Measurements from ENCODE around the gene PDGFA. TPM values are rescaled to one million over a fixed set of nuclear protein-coding genes. Genes with fewer than 3 reads are reported as not detected.

The PDGFA gene
- polyA plus RNA-seq, 1 donor from 2014 or later, result not detected

DNA sequence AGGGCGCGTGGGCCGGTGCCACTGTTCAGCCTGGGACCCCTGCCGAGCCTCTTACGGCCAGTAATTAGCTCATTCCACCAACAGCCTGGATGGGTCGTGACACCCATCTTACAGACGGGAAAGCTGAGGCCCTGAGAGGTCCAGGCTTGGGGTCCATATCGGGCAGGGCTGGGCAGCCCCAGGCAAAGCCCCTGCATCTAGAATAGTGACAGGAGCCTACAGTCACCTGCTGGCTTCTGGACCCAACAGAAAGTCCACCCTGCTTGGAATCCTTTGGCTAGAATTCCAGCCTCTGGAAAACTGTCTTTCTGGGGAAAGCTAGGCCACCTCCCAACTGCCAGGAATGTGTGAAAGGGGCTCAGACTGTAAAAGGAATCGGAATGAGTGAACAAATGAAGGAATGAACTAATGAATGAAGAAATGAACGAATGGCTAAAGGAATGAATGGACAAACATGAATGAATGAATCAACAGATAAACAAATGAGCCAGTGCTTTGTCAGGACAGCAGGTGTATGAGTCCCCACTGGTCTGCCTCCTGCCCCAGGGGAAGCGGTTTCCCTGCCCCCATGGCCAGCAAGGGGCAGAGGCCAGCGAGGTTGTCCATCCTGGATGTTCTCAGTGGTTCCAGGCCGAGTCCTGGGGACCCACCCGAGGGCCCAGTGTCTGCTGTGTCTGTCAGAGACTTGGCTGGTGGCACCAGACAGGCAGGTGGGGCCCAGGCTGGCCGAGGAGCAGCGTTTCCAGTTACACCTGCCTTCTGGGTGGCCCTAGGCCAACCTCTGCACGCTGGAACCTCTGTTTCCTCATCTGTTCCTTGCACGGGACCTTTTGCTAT lies 24.1 kb upstream of the PDGFA start:
- H3K27me3 Mint-ChIP-seq, result peaks cover 5% of the 10 kb centered on the region
- H3K9me3 Mint-ChIP-seq, result peaks cover 0 to 3% (median 0%) of the 10 kb centered on the region in 3 donors
- no peak overlapping the region for H3K4me3 Mint-ChIP-seq
- H3K4me1 Mint-ChIP-seq, result peaks cover 0 to 1% (median 0%) of the 10 kb centered on the region in 3 donors
- peaks cover 2% of the 10 kb centered on the region for H3K36me3 Mint-ChIP-seq
- no peak overlapping the region for H3K27ac Mint-ChIP-seq

GRCh38 chr7:542713-543500 lies 23.3 kb upstream of the PDGFA start:
- Mint-ChIP-seq H3K4me1 (peaks cover 0 to 1% (median 0%) of the 10 kb centered on the region in 3 donors), H3K4me3 (no peak overlapping the region), H3K9me3 (peaks cover 0 to 3% (median 0%) of the 10 kb centered on the region in 3 donors), H3K36me3 (peaks cover 2% of the 10 kb centered on the region), H3K27ac (peak overlapping the region in 1 of 3 donors; percentile 90), H3K27me3 (peaks cover 5% of the 10 kb centered on the region)

- peaks cover 0 to 3% (median 0%) of the 10 kb centered on the region in 3 donors for H3K9me3 Mint-ChIP-seq
- peaks cover 2% of the 10 kb centered on the region for H3K36me3 Mint-ChIP-seq
- peaks cover 5% of the 10 kb centered on the region for H3K27me3 Mint-ChIP-seq
- H3K4me3 Mint-ChIP-seq, result no peak overlapping the region
- peaks cover 0 to 1% (median 0%) of the 10 kb centered on the region in 3 donors for H3K4me1 Mint-ChIP-seq
- no peak overlapping the region for H3K27ac Mint-ChIP-seq
Observed at GRCh38 chr7:542131-542712, 22.6 kb upstream of the PDGFA start.

DNA sequence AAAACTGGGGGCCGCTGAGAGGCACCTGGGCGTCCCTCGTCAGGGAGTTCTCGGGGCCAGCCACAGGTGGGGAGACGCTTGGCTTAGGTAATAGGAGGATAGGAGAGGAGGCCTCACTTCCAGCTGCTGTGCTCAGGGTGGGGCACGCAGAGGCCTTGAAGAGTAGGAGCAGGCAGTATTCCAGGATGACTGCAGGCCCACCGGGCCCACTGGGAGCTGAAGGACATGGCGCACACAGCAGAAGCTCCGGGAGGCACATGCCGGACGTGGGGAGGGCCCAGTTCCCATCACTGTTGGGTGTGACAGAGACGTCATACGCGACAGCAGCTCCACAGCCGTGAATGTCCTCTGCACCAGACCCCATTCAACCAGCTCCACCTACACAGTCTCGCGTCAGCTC lies 22.0 kb upstream of the PDGFA start:
- H3K4me3 Mint-ChIP-seq, result peak overlapping the region in 1 of 4 donors; percentile 43
- H3K9me3 Mint-ChIP-seq, result peaks cover 0 to 3% (median 0%) of the 10 kb centered on the region in 3 donors
- peaks cover 1% of the 10 kb centered on the region for H3K36me3 Mint-ChIP-seq
- no peak overlapping the region for H3K27ac Mint-ChIP-seq
- peaks cover 0 to 1% (median 0%) of the 10 kb centered on the region in 3 donors for H3K4me1 Mint-ChIP-seq
- H3K27me3 Mint-ChIP-seq, result peaks cover 5% of the 10 kb centered on the region

DNA sequence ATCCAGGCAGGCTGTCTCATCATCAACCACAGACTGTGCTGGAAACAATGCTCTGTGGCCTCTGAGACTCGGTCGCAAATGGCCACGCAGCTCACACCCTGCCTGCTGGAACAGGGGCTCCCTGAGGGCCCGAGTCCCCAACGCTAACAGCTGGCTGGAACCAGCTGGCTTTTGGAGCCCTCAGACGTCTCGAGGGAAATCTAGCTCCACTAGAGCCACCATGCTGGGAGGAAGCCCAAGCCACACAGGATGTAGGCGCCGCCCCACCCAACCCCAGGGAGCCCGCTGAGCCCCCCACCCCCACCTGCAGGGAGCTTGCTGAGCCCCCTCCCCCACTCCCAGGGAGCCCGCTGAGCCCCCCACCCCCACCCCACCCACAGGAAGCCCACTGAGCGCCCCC lies 21.4 kb upstream of the PDGFA start:
- Mint-ChIP-seq H3K4me1 (peaks cover 0 to 1% (median 0%) of the 10 kb centered on the region in 3 donors), H3K4me3 (no peak overlapping the region), H3K9me3 (peaks cover 0 to 3% (median 0%) of the 10 kb centered on the region in 3 donors), H3K27me3 (peaks cover 5% of the 10 kb centered on the region), H3K27ac (no peak overlapping the region), H3K36me3 (no peaks in the 10 kb centered on the region)

- peaks cover 0 to 3% (median 0%) of the 10 kb centered on the region in 3 donors for H3K9me3 Mint-ChIP-seq
- peaks cover 5% of the 10 kb centered on the region for H3K27me3 Mint-ChIP-seq
- peaks cover 0 to 1% (median 0%) of the 10 kb centered on the region in 3 donors for H3K4me1 Mint-ChIP-seq
- no peak overlapping the region for H3K27ac Mint-ChIP-seq
- H3K4me3 Mint-ChIP-seq, result no peak overlapping the region
- H3K36me3 Mint-ChIP-seq, result no peaks in the 10 kb centered on the region
Observed at GRCh38 chr7:540579-540978, 20.9 kb upstream of the PDGFA start.

- no peaks in the 10 kb centered on the region for H3K9me3 Mint-ChIP-seq
- H3K27ac Mint-ChIP-seq, result no peak overlapping the region
- H3K36me3 Mint-ChIP-seq, result no peaks in the 10 kb centered on the region
- peaks cover 5% of the 10 kb centered on the region for H3K27me3 Mint-ChIP-seq
- H3K4me1 Mint-ChIP-seq, result peaks cover 0 to 1% (median 0%) of the 10 kb centered on the region in 3 donors
- H3K4me3 Mint-ChIP-seq, result no peak overlapping the region
Observed at GRCh38 chr7:539731-540411, 20.2 kb upstream of the PDGFA start.

DNA sequence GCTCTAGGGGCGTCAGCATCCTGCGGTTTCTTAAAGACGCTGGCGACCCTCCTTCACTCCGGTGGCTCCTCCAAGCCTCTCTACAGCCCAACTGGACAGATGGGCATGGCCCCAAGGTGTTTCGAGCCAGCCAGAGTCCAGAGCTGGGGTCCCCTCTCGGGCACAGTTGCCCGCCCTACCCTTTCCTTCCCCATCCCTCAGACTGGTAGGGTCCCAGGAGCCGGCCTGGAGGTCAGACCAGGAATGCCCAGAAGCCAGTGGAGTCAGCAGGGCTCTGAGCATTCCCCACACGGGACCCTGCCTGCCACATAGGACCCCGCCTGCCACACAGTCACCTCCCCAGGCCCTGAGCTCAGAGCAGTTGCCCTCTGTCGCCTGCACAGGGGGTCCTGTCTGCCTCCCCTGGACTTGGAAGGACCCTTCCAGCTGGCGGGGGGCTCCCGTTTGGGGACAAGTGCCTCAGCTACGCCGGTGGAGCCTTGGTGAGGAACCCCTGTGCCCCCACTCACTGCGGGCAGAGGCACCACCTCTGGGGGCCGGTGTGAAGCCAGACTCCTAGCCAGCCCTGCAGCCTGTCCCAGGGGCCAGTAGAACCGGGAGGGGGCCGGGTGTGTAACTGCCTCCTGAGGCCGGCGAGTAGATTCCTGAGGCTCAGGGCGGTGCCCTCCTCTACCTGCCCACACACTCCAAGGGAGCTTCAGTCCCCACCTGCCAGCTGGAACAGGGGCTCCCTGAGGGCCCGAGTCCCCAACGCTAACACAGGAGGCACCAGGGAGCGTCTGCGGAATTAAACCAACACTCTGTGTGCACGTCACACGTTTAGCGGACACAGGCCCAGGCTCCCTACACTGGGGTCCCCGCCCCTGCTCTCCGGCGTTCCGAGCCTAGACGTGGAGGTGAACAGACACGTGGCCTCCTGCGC lies 19.4 kb upstream of the PDGFA start:
- Mint-ChIP-seq H3K9me3 (no peaks in the 10 kb centered on the region), H3K27ac (no peak overlapping the region), H3K27me3 (peaks cover 5% of the 10 kb centered on the region), H3K36me3 (no peaks in the 10 kb centered on the region), H3K4me1 (peaks cover 0 to 2% (median 0%) of the 10 kb centered on the region in 3 donors), H3K4me3 (no peak overlapping the region)

- H3K27me3 Mint-ChIP-seq, result peaks cover 5% of the 10 kb centered on the region
- H3K4me3 Mint-ChIP-seq, result no peak overlapping the region
- no peaks in the 10 kb centered on the region for H3K36me3 Mint-ChIP-seq
- H3K9me3 Mint-ChIP-seq, result no peaks in the 10 kb centered on the region
- peaks cover 0 to 3% (median 0%) of the 10 kb centered on the region in 3 donors for H3K4me1 Mint-ChIP-seq
- H3K27ac Mint-ChIP-seq, result no peak overlapping the region
Observed at GRCh38 chr7:537911-538634, 18.4 kb upstream of the PDGFA start.

GRCh38 chr7:536231-536630 lies 16.6 kb upstream of the PDGFA start:
- Mint-ChIP-seq H3K27me3 (no peaks in the 10 kb centered on the region), H3K4me1 (peaks cover 0 to 6% (median 6%) of the 10 kb centered on the region in 3 donors), H3K27ac (peak overlapping the region in 1 of 3 donors; percentile 16), H3K36me3 (no peaks in the 10 kb centered on the region), H3K9me3 (no peaks in the 10 kb centered on the region), H3K4me3 (no peak overlapping the region)

GRCh38 chr7:534959-535358 lies 15.3 kb upstream of the PDGFA start:
- Mint-ChIP-seq H3K4me3 (no peak overlapping the region), H3K4me1 (peaks cover 0 to 8% (median 6%) of the 10 kb centered on the region in 3 donors), H3K36me3 (no peaks in the 10 kb centered on the region), H3K27ac (no peak overlapping the region), H3K9me3 (no peaks in the 10 kb centered on the region), H3K27me3 (no peaks in the 10 kb centered on the region)

GRCh38 chr7:534075-534474 lies 14.4 kb upstream of the PDGFA start:
- Mint-ChIP-seq H3K27me3 (no peaks in the 10 kb centered on the region), H3K36me3 (no peaks in the 10 kb centered on the region), H3K4me1 (peaks cover 0 to 8% (median 6%) of the 10 kb centered on the region in 3 donors), H3K27ac (peak overlapping the region in 1 of 3 donors; percentile 23), H3K9me3 (no peaks in the 10 kb centered on the region), H3K4me3 (no peak overlapping the region)

GRCh38 chr7:533266-533665 lies 13.6 kb upstream of the PDGFA start:
- Mint-ChIP-seq H3K36me3 (no peaks in the 10 kb centered on the region), H3K27me3 (no peaks in the 10 kb centered on the region), H3K4me1 (peaks cover 0 to 8% (median 6%) of the 10 kb centered on the region in 3 donors), H3K9me3 (no peaks in the 10 kb centered on the region), H3K4me3 (no peak overlapping the region), H3K27ac (no peak overlapping the region)
